HG02623 (cell line): ENCODE results near the gene SCLT1.
"Not testable (repeated sequence)": the region's sequence is repeated elsewhere in the genome, so short reads cannot be mapped to it uniquely, and the experiment has no call there.

Experiments used
- ATAC-seq: cut with Tn5 transposase; IDR thresholded peaks from one replicate; pipeline ENCODE4 v1.9.1; 2021; ENCODE audit warnings: moderate library complexity; ENCODE audit not compliant: unreplicated experiment

The SCLT1 gene

GRCh38 chr4:129093191-129093920, at the start of gene SCLT1:
SCLT1 (minus strand) TSS chr4:129093539; CDS start chr4:129093103, 436 bp downstream.
- ATAC-seq, result peak; percentile 93

GRCh38 chr4:129140521-129140920, 47.2 kb upstream of the SCLT1 start:
- ATAC-seq, result no peak

- ATAC-seq, result no peak
Observed at GRCh38 chr4:129138810-129139496, 45.6 kb upstream of the SCLT1 start.

- ATAC-seq, result no peak
Observed at GRCh38 chr4:129136433-129136832, 43.1 kb upstream of the SCLT1 start.

GRCh38 chr4:129131343-129131742, 38.0 kb upstream of the SCLT1 start:
- no peak for ATAC-seq

GRCh38 chr4:129129143-129129542, 35.8 kb upstream of the SCLT1 start:
- ATAC-seq, result no peak

GRCh38 chr4:129126614-129127013, 33.3 kb upstream of the SCLT1 start:
- ATAC-seq, result not testable (repeated sequence)

- ATAC-seq, result no peak
Observed at GRCh38 chr4:129117705-129118104, 24.4 kb upstream of the SCLT1 start.

- no peak for ATAC-seq
Observed at GRCh38 chr4:129113919-129114318, 20.6 kb upstream of the SCLT1 start.

- no peak for ATAC-seq
Observed at GRCh38 chr4:129113434-129113833, 20.1 kb upstream of the SCLT1 start.

- no peak for ATAC-seq
Observed at GRCh38 chr4:129111919-129112318, 18.6 kb upstream of the SCLT1 start.

- ATAC-seq, result no peak
Observed at GRCh38 chr4:129110931-129111330, 17.6 kb upstream of the SCLT1 start.

- no peak for ATAC-seq
Observed at GRCh38 chr4:129109965-129110824, 16.9 kb upstream of the SCLT1 start.

GRCh38 chr4:129098531-129099001, 5.2 kb upstream of the SCLT1 start:
- ATAC-seq, result no peak

GRCh38 chr4:129095811-129096454, 2.6 kb upstream of the SCLT1 start, which contains the start of gene C4orf33:
C4orf33 (plus strand) TSS chr4:129096152; CDS start chr4:129102611, 6,459 bp downstream.
- ATAC-seq, result peak; percentile 39

GRCh38 chr4:129094347-129094746, 1.0 kb upstream of the SCLT1 start:
- ATAC-seq, result no peak

GRCh38 chr4:129092631-129093190, 628 bp downstream of the SCLT1 start:
- ATAC-seq, result no peak

GRCh38 chr4:129087516-129087915, 5.8 kb downstream of the SCLT1 start:
- ATAC-seq, result no peak

GRCh38 chr4:129085472-129085871, 7.9 kb downstream of the SCLT1 start:
- no peak for ATAC-seq

GRCh38 chr4:129082302-129082701, 11.0 kb downstream of the SCLT1 start:
- no peak for ATAC-seq
